Measurements from ENCODE around the gene ANKS4B. TPM values are rescaled to one million over a fixed set of nuclear protein-coding genes. Genes with fewer than 3 reads are reported as not detected.
"Not testable (repeated sequence)": the region's sequence is repeated elsewhere in the genome, so short reads cannot be mapped to it uniquely, and the experiment has no call there.

ANKS4B gene
- total RNA-seq, 2 experiments from 2014 or later, result not detected

GRCh38 chr16:21279501-21279900 lies 46.0 kb downstream of the ANKS4B start:
- CTCF ChIA-PET, result interaction anchor here (0.8 to 1.6 kb wide), 4 partner anchors 22 to 90 kb away, joined by 3 to 4 read pairs (median 4); no protein-coding TSS in a partner anchor
- Mint-ChIP-seq H3K4me1 (peaks cover 3% of the 10 kb centered on the region), H3K4me3 (no peak overlapping the region), H3K27me3 (peaks cover 65% of the 10 kb centered on the region), H3K9me3 (ENCODE audit: low read depth) (peaks cover 2% of the 10 kb centered on the region), H3K36me3 (ENCODE audit: low read depth) (no peaks in the 10 kb centered on the region), H3K27ac (no peak overlapping the region)
- intact Hi-C loops (cut with DNase I, micrococcal nuclease), result loop anchor here in 1 of 2 experiments (10.0 kb wide), 1 partner anchor 435 kb away; no protein-coding TSS in a partner anchor
- POLR2A ChIA-PET, result no interaction called here
- ATAC-seq (no peak), DNase-seq (no peak)

- ATAC-seq, result no peak
- no peak for DNase-seq
- H3K27ac Mint-ChIP-seq, result no peak overlapping the region
- intact Hi-C loops (cut with DNase I, micrococcal nuclease), result loop anchor here in 1 of 2 experiments (10.0 kb wide), 1 partner anchor 293 kb away; no protein-coding TSS in a partner anchor
- ChIA-PET POLR2A (no interaction called here), CTCF (interaction anchor here (1.0 kb wide), 1 partner anchor 93 kb away, joined by 3 read pairs; no protein-coding TSS in a partner anchor)
- H3K27me3 Mint-ChIP-seq, result peaks cover 61% of the 10 kb centered on the region
- H3K4me3 Mint-ChIP-seq, result no peak overlapping the region
- H3K9me3 Mint-ChIP-seq (ENCODE audit: low read depth), result peaks cover 2% of the 10 kb centered on the region
- no peaks in the 10 kb centered on the region for H3K36me3 Mint-ChIP-seq (ENCODE audit: low read depth)
- peaks cover 3% of the 10 kb centered on the region for H3K4me1 Mint-ChIP-seq
Observed at GRCh38 chr16:21281698-21282389, 48.3 kb downstream of the ANKS4B start.

DNA sequence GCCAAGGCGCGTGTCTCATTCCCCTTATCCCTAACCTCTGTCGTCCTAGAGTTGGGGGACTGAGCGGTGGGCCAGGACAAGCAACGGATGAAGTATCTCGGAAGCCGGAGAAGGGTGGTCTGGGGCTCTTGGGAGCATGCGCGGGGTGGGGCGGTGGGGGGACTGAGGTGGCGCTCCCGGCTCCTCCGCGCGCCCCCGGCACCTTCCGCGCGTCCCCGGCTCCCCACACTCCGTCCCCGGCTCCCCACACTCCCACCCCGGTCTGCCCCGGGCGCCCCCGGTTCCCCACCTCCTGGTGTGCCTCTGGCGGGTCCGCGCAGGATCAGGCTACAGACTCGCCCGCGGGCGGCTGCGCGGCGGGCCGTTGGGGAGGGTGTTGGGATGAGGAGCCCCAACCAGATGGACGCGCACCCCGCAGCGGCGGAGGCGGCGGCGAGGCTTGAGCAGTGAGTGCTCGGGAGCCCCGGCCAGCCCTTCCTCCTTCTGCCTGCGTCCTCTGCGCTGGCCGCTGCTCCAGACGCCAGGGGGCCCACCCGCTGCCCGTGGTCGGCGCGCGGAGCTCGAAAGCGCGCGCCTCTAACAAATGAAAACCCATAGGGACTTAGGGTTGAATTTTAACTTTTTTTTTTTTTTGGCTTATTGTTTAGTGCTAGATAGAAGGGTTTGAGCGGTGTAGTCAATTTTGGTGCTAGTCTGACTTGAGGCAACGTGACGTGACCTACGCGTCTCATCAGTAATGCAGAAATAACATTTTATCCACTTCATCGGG lies 50.2 kb downstream of the ANKS4B start:
- intact Hi-C loops (cut with DNase I, micrococcal nuclease), result loop anchor here in 1 of 2 experiments (10.0 kb wide), 1 partner anchor 291 kb away; no protein-coding TSS in a partner anchor
- no peaks in the 10 kb centered on the region for H3K36me3 Mint-ChIP-seq (ENCODE audit: low read depth)
- ATAC-seq, result peak; percentile 47
- DNase-seq, result peak; percentile 24
- H3K9me3 Mint-ChIP-seq (ENCODE audit: low read depth), result peaks cover 2% of the 10 kb centered on the region
- H3K27ac Mint-ChIP-seq, result no peak overlapping the region
- CTCF ChIA-PET, result no interaction called here
- POLR2A ChIA-PET, result no interaction called here
- H3K4me3 Mint-ChIP-seq, result peak overlapping the region; percentile 32
- H3K27me3 Mint-ChIP-seq, result peaks cover 54% of the 10 kb centered on the region
- H3K4me1 Mint-ChIP-seq, result peaks cover 3% of the 10 kb centered on the region

- ChIA-PET CTCF (no interaction called here), POLR2A (no interaction called here)
- Mint-ChIP-seq H3K9me3 (ENCODE audit: low read depth) (peaks cover 2% of the 10 kb centered on the region), H3K36me3 (ENCODE audit: low read depth) (no peaks in the 10 kb centered on the region), H3K4me3 (no peak overlapping the region), H3K27ac (no peak overlapping the region), H3K4me1 (peaks cover 3% of the 10 kb centered on the region), H3K27me3 (peaks cover 49% of the 10 kb centered on the region)
- intact Hi-C loops (cut with DNase I, micrococcal nuclease), result loop anchor here in 1 of 2 experiments (10.0 kb wide), 1 partner anchor 290 kb away; no protein-coding TSS in a partner anchor
- ATAC-seq, result no peak
- DNase-seq, result no peak
Observed at GRCh38 chr16:21284414-21284813, 50.9 kb downstream of the ANKS4B start.

GRCh38 chr16:21285314-21285713 lies 51.8 kb downstream of the ANKS4B start:
- H3K4me1 Mint-ChIP-seq, result peaks cover 3% of the 10 kb centered on the region
- H3K36me3 Mint-ChIP-seq (ENCODE audit: low read depth), result peaks cover 3% of the 10 kb centered on the region
- POLR2A ChIA-PET, result no interaction called here
- H3K27me3 Mint-ChIP-seq, result peaks cover 47% of the 10 kb centered on the region
- H3K9me3 Mint-ChIP-seq (ENCODE audit: low read depth), result peaks cover 5% of the 10 kb centered on the region
- no peak overlapping the region for H3K4me3 Mint-ChIP-seq
- intact Hi-C loops (cut with DNase I, micrococcal nuclease), result loop anchor here in 1 of 2 experiments (10.0 kb wide), 1 partner anchor 289 kb away; no protein-coding TSS in a partner anchor
- DNase-seq (no peak), ATAC-seq (no peak)
- no peak overlapping the region for H3K27ac Mint-ChIP-seq
- CTCF ChIA-PET, result interaction anchor here (0.6 to 1.0 kb wide), 3 partner anchors 11 to 418 kb away, joined by 3 to 4 read pairs (median 3); no protein-coding TSS in a partner anchor

GRCh38 chr16:21289789-21290188 lies 56.3 kb downstream of the ANKS4B start:
- H3K36me3 Mint-ChIP-seq (ENCODE audit: low read depth); DNase-seq; CTCF ChIA-PET; H3K4me1 Mint-ChIP-seq; ATAC-seq; H3K4me3 Mint-ChIP-seq; H3K27ac Mint-ChIP-seq; H3K9me3 Mint-ChIP-seq (ENCODE audit: low read depth): not testable (repeated sequence)
- intact Hi-C loops (cut with DNase I, micrococcal nuclease), result loop anchor here in 1 of 2 experiments (10.0 kb wide), 1 partner anchor 285 kb away; no protein-coding TSS in a partner anchor
- peaks cover 40% of the 10 kb centered on the region for H3K27me3 Mint-ChIP-seq
- POLR2A ChIA-PET, result interaction anchor here (0.6 kb wide), 1 partner anchor 13 kb away, joined by 3 read pairs; no protein-coding TSS in a partner anchor

- Mint-ChIP-seq H3K4me1 (peaks cover 25% of the 10 kb centered on the region), H3K27ac (peak overlapping the region; percentile 81), H3K36me3 (ENCODE audit: low read depth) (no peaks in the 10 kb centered on the region), H3K4me3 (peak overlapping the region; percentile 85), H3K9me3 (ENCODE audit: low read depth) (no peaks in the 10 kb centered on the region), H3K27me3 (peaks cover 22% of the 10 kb centered on the region)
- POLR2A ChIA-PET, result interaction anchor here (0.6 to 0.8 kb wide), 2 partner anchors 345 to 904 kb away, joined by 3 to 4 read pairs; no protein-coding TSS in a partner anchor
- ATAC-seq (peak; percentile 77), DNase-seq (peak; percentile 81)
- CTCF ChIA-PET, result interaction anchor here (1.1 to 2.5 kb wide), 5 partner anchors 22 to 140 kb away, joined by 3 to 9 read pairs (median 8); no protein-coding TSS in a partner anchor
- intact Hi-C loops (cut with DNase I, micrococcal nuclease), result loop anchor here (1.0 to 5.0 kb wide), 8 partner anchors 22 to 892 kb away; partner anchors contain the start of genes CRYM (in 1 of the 2), LDAF1 (in 1 of the 2) and THUMPD1 (in 1 of the 2)
Observed at GRCh38 chr16:21300309-21301167, 67.0 kb downstream of the ANKS4B start.

DNA sequence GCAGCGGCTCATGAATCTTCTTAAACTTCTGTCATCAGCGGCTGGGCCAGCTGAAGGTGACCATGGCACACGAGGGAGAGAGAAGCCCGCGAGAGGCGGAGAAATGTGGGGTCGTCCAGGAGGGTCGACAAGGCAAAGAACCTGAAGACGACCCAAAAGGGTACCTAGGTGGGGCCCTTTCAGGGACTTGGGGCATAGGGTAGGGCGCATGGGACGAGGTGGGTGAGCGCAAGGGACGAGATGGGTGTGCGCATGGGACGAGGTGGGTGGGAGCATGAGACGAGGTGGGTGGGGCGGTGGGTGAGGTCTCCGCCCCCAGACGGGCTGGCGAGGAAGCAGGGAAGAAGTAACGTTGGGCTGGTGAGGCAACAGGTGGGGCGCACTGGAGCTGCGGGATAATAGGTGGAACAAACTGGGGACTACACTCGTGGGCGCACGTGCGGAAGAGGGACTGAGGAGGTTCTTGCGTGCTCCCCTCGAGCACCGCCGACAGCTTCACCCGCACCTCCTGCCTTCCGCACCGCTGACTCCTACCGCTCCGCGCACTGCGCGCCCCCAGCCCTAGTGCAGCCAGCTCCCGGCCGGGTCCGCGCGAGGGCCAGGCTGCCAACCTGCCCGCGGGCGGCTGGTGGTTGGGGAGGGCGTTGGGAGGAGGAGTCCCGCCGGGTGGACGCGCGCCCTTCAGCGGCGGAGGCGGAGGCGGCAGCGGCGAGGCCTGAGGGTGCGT lies 67.8 kb downstream of the ANKS4B start:
- ATAC-seq, result peak; percentile 58
- POLR2A ChIA-PET, result interaction anchor here (0.6 kb wide), 1 partner anchor 903 kb away, joined by 3 read pairs; no protein-coding TSS in a partner anchor
- intact Hi-C loops (cut with DNase I, micrococcal nuclease), result loop anchor here (1.0 to 5.0 kb wide), 5 partner anchors 23 to 891 kb away; partner anchors contain the start of genes CRYM (in 1 of the 2) and LDAF1 (in 1 of the 2)
- Mint-ChIP-seq H3K9me3 (ENCODE audit: low read depth) (no peaks in the 10 kb centered on the region), H3K4me3 (peak overlapping the region; percentile 85), H3K4me1 (peaks cover 25% of the 10 kb centered on the region), H3K27me3 (peaks cover 18% of the 10 kb centered on the region), H3K36me3 (ENCODE audit: low read depth) (no peaks in the 10 kb centered on the region), H3K27ac (peak overlapping the region; percentile 81)
- peak; percentile 66 for DNase-seq
- CTCF ChIA-PET, result interaction anchor here (1.1 to 2.5 kb wide), 5 partner anchors 23 to 141 kb away, joined by 3 to 9 read pairs (median 8); no protein-coding TSS in a partner anchor

DNA sequence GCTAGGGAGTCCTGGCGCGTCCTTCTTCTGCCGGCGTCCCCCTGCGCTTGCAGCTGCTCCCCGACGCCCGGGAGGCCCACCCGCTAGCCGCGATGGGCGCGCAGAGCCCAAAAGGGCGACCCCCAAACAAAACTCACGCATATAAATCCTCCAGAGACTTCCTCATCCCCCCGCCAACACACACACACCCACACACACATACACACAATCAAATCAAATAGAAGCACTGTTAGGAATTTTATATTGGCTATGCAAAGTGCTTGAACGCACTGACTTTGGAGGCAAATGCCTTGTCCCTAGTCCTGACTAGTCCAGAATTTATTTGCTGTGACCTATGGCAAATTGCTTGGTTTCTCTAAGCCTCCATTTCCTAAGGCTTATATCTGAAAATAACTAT lies 68.4 kb downstream of the ANKS4B start:
- no peaks in the 10 kb centered on the region for H3K36me3 Mint-ChIP-seq (ENCODE audit: low read depth)
- CTCF ChIA-PET, result interaction anchor here (1.8 to 2.5 kb wide), 2 partner anchors 113 to 142 kb away, joined by 8 to 9 read pairs; no protein-coding TSS in a partner anchor
- intact Hi-C loops (cut with DNase I, micrococcal nuclease), result loop anchor here (1.0 to 5.0 kb wide), 5 partner anchors 24 to 890 kb away; partner anchors contain the start of genes CRYM (in 1 of the 2) and LDAF1 (in 1 of the 2)
- POLR2A ChIA-PET, result no interaction called here
- peak overlapping the region; percentile 15 for H3K27ac Mint-ChIP-seq
- peak overlapping the region; percentile 85 for H3K4me3 Mint-ChIP-seq
- peaks cover 25% of the 10 kb centered on the region for H3K4me1 Mint-ChIP-seq
- DNase-seq (no peak), ATAC-seq (no peak)
- peaks cover 18% of the 10 kb centered on the region for H3K27me3 Mint-ChIP-seq
- H3K9me3 Mint-ChIP-seq (ENCODE audit: low read depth), result no peaks in the 10 kb centered on the region
